ENCODE results near the gene FBLN1.
"Not testable (repeated sequence)": the region's sequence is repeated elsewhere in the genome, so short reads cannot be mapped to it uniquely, and the experiment has no call there.

The FBLN1 gene

GRCh38 chr22:45529105-45529504 lies 26.4 kb downstream of the FBLN1 start:
- no peak for DNase-seq

- DNase-seq, result no peak
These were observed 27.4 kb downstream of the FBLN1 start for GRCh38 chr22:45529971-45530575.

- no peak for DNase-seq
These were observed 29.0 kb downstream of the FBLN1 start for GRCh38 chr22:45531441-45532234.

- DNase-seq, result no peak
These were observed 29.6 kb downstream of the FBLN1 start for GRCh38 chr22:45532235-45532631.

GRCh38 chr22:45533703-45534102 lies 31.0 kb downstream of the FBLN1 start:
- DNase-seq, result no peak

- no peak for DNase-seq
These were observed 31.9 kb downstream of the FBLN1 start for GRCh38 chr22:45534339-45535192.

- DNase-seq, result no peak
These were observed 32.6 kb downstream of the FBLN1 start for GRCh38 chr22:45535290-45535689.

- DNase-seq, result not testable (repeated sequence)
These were observed 33.2 kb downstream of the FBLN1 start for GRCh38 chr22:45535835-45536234.

- no peak for DNase-seq
These were observed 35.1 kb downstream of the FBLN1 start for GRCh38 chr22:45537734-45538181.

GRCh38 chr22:45538281-45538680 lies 35.6 kb downstream of the FBLN1 start:
- DNase-seq, result no peak

- DNase-seq, result no peak
These were observed 37.4 kb downstream of the FBLN1 start for GRCh38 chr22:45540122-45540521.

GRCh38 chr22:45541382-45541979 lies 38.8 kb downstream of the FBLN1 start:
- no peak for DNase-seq

GRCh38 chr22:45542001-45542520 lies 39.4 kb downstream of the FBLN1 start:
- DNase-seq, result no peak

- DNase-seq, result not testable (repeated sequence)
These were observed 40.1 kb downstream of the FBLN1 start for GRCh38 chr22:45542736-45543135.

- DNase-seq, result no peak
These were observed 40.6 kb downstream of the FBLN1 start for GRCh38 chr22:45543243-45543642.

- DNase-seq, result no peak
These were observed 42.0 kb downstream of the FBLN1 start for GRCh38 chr22:45544588-45545170.

- DNase-seq, result no peak
These were observed 43.8 kb downstream of the FBLN1 start for GRCh38 chr22:45546333-45547015.

GRCh38 chr22:45547016-45547345 lies 44.3 kb downstream of the FBLN1 start:
- no peak for DNase-seq

- no peak for DNase-seq
These were observed 45.0 kb downstream of the FBLN1 start for GRCh38 chr22:45547731-45548130.

- no peak for DNase-seq
These were observed 45.7 kb downstream of the FBLN1 start for GRCh38 chr22:45548247-45548840.

GRCh38 chr22:45548991-45549761 lies 46.5 kb downstream of the FBLN1 start:
- no peak for DNase-seq

All from activated CD4-positive, alpha-beta T cell treated with anti-CD3 and anti-CD28 coated beads, Interleukin-2, amount 50 U/mL, for 48 hours (primary cell).